Parathyroid adenoma (tissue), 2 donors: ENCODE measurements around the gene AP5Z1.
"Not testable (repeated sequence)": the region's sequence is repeated elsewhere in the genome, so short reads cannot be mapped to it uniquely, and the experiment has no call there.

ENCODE experiments used
- H2AFZ ChIP-seq: fragments of 300-600 bp; sonication (generic); one replicate; pipeline ENCODE4 v1.7.0; 2017; ENCODE audit warnings: antibody characterized with exemption, mild to moderate bottlenecking
- H3K27ac ChIP-seq: fragments of 300-600 bp; sonication (generic); one replicate; pipeline ENCODE4 v1.7.0; 2017
- H3K27me3 ChIP-seq: fragments of 300-600 bp; sonication (generic); one replicate; pipeline ENCODE4 v1.7.0; 2017; ENCODE audit warnings: low read length; ENCODE audit not compliant: control insufficient read depth, insufficient read depth
- H3K36me3 ChIP-seq: fragments of 300-600 bp; sonication (generic); one replicate; pipeline ENCODE4 v1.7.0; 2017; ENCODE audit warnings: low read length; ENCODE audit not compliant: control insufficient read depth, insufficient read depth
- H3K4me1 ChIP-seq: fragments of 300-600 bp; sonication (generic); one replicate; pipeline ENCODE4 v1.7.0; 2017; ENCODE audit warnings: control low read depth
- H3K4me2 ChIP-seq: fragments of 300-600 bp; sonication (generic); one replicate; pipeline ENCODE4 v1.7.0; 2017; ENCODE audit warnings: low read length
- H3K4me3 ChIP-seq: fragments of 300-600 bp; sonication (generic); one replicate; pipeline ENCODE4 v1.7.0; 2017; ENCODE audit warnings: low read depth, low read length
- H3K79me2 ChIP-seq: fragments of 300-600 bp; sonication (generic); one replicate; pipeline ENCODE4 v1.7.0; 2017; ENCODE audit warnings: control low read depth
- H3K9ac ChIP-seq: fragments of 300-600 bp; sonication (generic); one replicate; pipeline ENCODE4 v1.7.0; 2017; ENCODE audit warnings: mild to moderate bottlenecking
- H3K9me3 ChIP-seq: fragments of 300-600 bp; sonication (generic); one replicate; pipeline ENCODE4 v1.7.0; 2017; ENCODE audit warnings: low read length; ENCODE audit not compliant: control insufficient read depth
- TF ChIP-seq, protein P1 (sequence below): fragments of 300-600 bp; sonication (generic); IDR thresholded peaks from one replicate; pipeline ENCODE4 v1.7.0; 2017; ENCODE audit warnings: antibody characterized with exemption, mild to moderate bottlenecking
- donor health status: primary hyperparathyroidism.

Gene AP5Z1

DNA sequence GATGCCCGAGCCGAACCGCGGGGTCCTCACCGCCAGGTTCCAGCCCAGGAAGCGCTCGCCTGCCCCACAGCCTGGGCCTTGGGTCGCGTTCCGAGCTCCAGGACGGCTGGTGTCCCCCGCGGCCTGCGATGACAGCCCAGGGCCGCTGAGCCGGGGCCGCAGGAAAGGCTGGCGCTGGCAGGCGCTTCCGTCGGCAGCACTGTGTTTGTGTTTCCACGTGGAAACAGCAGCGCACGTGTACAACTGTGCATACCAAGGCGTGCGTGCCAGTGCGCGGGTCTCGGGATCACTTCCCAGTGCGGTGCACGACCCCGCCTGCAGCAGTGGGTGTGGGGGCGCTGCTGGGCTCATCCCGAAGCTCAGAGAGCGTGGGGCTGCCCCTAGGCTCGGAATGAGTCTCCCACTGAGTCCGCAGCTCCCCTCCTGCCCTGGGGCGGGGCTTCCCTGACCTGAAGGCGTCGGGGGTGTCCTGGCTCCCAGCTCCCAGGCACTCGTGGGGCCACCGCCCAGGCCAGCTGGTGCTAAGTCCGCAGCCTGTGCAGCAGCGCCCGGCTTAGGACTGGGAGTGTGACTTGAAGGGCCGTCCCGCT lies 17.2 kb downstream of the AP5Z1 start:
- no peaks in the 10 kb centered on the region for H3K36me3 ChIP-seq
- TF ChIP-seq, protein P1, sequence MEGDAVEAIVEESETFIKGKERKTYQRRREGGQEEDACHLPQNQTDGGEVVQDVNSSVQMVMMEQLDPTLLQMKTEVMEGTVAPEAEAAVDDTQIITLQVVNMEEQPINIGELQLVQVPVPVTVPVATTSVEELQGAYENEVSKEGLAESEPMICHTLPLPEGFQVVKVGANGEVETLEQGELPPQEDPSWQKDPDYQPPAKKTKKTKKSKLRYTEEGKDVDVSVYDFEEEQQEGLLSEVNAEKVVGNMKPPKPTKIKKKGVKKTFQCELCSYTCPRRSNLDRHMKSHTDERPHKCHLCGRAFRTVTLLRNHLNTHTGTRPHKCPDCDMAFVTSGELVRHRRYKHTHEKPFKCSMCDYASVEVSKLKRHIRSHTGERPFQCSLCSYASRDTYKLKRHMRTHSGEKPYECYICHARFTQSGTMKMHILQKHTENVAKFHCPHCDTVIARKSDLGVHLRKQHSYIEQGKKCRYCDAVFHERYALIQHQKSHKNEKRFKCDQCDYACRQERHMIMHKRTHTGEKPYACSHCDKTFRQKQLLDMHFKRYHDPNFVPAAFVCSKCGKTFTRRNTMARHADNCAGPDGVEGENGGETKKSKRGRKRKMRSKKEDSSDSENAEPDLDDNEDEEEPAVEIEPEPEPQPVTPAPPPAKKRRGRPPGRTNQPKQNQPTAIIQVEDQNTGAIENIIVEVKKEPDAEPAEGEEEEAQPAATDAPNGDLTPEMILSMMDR: no peak
- H3K4me3 ChIP-seq: no peak overlapping the region
- H3K4me2 ChIP-seq: no peak overlapping the region
- H3K4me1 ChIP-seq: no peaks in the 10 kb centered on the region
- no peaks in the 10 kb centered on the region for H3K9me3 ChIP-seq
- no peaks in the 10 kb centered on the region for H3K79me2 ChIP-seq
- no peak overlapping the region for H2AFZ ChIP-seq
- no peak overlapping the region for H3K27ac ChIP-seq
- H3K27me3 ChIP-seq: no peaks in the 10 kb centered on the region
- no peak overlapping the region for H3K9ac ChIP-seq

DNA sequence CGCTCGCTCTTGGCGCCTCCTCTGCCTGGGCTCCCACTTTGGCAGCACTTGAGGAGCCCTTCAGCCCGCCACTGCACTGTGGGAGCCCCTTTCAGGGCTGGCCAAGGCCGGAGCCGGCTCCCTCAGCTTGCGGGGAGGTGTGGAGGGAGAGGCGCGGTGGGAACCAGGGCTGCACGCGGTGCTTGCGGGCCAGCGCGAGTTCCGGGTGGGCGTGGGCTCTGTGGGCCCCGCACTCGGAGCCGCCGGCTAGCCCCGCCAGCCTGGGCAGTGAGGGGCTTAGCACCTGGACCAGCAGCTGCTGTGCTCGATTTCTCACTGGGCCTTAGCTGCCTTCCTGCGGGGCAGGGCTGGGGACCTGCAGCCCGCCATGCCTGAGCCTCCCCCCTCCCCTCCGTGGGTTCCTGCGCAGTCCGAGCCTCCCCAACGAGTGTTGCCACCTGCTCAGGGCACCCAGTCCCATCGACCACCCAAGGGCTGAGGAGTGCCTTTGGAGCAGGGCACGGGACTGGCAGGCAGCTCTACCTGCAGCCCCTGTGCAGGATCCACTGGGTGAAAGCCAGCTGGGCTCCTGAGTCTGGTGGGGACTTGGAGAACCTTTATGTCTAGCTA lies 18.1 kb downstream of the AP5Z1 start:
- H3K27ac ChIP-seq, H3K36me3 ChIP-seq, H3K4me2 ChIP-seq, H3K79me2 ChIP-seq, H2AFZ ChIP-seq, H3K9me3 ChIP-seq, H3K9ac ChIP-seq, H3K4me1 ChIP-seq, H3K4me3 ChIP-seq, H3K27me3 ChIP-seq: not testable (repeated sequence)

DNA sequence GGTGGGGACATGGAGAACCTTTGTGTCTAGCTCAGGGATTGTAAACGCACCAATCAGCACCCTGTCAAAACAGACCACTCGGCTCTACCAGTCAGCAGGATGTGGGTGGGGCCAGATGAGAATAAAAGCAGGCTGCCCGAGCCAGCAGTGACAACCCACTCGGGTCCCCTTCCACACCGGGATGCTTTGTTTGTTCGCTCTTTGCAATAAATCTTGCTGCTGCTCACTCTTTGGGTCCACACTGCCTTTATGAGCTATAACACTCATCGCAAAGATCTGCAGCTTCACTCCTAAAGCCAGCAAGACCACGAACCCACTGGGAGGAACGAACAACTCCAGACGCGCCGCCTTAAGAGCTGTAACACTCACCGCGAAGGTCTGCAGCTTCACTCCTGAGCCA lies 18.7 kb downstream of the AP5Z1 start:
- not testable (repeated sequence) for H3K36me3 ChIP-seq, H3K4me2 ChIP-seq, H3K27me3 ChIP-seq, H3K4me1 ChIP-seq, H2AFZ ChIP-seq, H3K9ac ChIP-seq, H3K27ac ChIP-seq, H3K79me2 ChIP-seq, H3K9me3 ChIP-seq, H3K4me3 ChIP-seq

DNA sequence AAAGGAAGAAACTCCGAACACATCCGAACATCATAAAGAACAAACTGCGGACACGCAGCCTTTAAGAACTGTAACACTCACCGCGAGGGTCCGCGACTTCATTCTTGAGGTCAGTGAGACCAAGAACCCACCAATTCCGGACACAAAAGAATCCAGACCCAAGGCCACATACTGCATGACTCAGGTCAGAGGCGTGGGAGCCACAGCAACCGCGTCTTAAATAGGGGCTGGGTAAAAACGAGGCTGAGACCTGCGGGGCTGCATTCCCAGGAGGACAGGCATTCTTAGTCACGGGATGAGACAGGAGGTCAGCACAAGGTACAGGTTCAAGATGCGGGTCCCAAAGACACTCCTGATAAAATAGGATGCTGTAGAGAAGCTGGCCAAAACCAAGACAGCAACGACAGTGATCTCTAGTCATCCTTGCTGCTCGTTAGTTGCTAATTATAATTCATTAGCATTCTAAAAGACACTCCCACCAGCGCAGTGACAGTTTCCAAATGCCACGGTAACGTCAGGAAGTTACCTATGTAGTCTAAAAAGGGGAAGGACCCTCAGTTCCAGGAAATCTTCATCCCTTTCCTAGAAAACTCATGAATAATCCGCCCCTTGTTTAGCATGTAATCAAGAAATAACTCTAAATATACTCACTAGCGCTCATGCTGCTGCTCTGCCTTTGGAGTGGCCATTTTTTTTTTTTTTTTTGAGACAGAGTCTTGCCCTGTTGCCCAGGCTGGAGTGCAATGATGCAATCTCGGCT lies 19.3 kb downstream of the AP5Z1 start:
- H3K9ac ChIP-seq: no peak overlapping the region
- no peak overlapping the region for H3K27ac ChIP-seq
- no peak overlapping the region for H3K4me3 ChIP-seq
- no peaks in the 10 kb centered on the region for H3K9me3 ChIP-seq
- H3K27me3 ChIP-seq: no peaks in the 10 kb centered on the region
- TF ChIP-seq, protein P1: no peak
- no peak overlapping the region for H3K4me2 ChIP-seq
- no peaks in the 10 kb centered on the region for H3K36me3 ChIP-seq
- no peaks in the 10 kb centered on the region for H3K4me1 ChIP-seq
- no peak overlapping the region for H2AFZ ChIP-seq
- H3K79me2 ChIP-seq: no peaks in the 10 kb centered on the region

DNA sequence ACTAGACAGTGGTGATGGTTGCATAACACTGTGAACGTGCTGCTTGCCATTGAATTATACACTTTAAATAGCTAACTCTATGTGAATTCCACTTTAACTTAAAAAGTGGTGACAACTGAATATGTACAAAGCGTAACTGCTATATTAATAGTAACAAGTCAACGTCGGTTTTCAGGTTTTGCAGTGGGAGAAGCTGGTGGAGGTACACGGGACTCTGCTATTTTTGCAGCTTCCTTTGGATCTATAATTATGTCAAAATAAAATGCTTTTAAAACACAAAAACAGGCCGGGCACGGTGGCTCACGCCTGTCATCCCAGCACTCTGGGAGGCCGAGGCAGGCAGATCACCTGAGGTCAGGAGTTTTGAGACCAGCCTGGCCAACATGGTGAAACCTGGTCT lies 21.0 kb downstream of the AP5Z1 start:
- Histone ChIP-seq H3K27me3 (no peaks in the 10 kb centered on the region), H3K9me3 (no peaks in the 10 kb centered on the region), H3K4me2 (no peak overlapping the region), H3K36me3 (no peaks in the 10 kb centered on the region), H3K4me1 (no peaks in the 10 kb centered on the region), H2AFZ (no peak overlapping the region), H3K27ac (no peak overlapping the region), H3K4me3 (no peak overlapping the region), H3K79me2 (no peaks in the 10 kb centered on the region), H3K9ac (no peak overlapping the region)
- TF ChIP-seq, protein P1: no peak
